HG02884 (cell line): ENCODE data around the gene ABCB6.

Experiments used
- ATAC-seq: cut with Tn5 transposase; IDR thresholded peaks from one replicate; pipeline ENCODE4 v1.9.1; 2021; ENCODE audit warnings: mild to moderate bottlenecking, moderate library complexity; ENCODE audit not compliant: unreplicated experiment

Gene ABCB6

DNA sequence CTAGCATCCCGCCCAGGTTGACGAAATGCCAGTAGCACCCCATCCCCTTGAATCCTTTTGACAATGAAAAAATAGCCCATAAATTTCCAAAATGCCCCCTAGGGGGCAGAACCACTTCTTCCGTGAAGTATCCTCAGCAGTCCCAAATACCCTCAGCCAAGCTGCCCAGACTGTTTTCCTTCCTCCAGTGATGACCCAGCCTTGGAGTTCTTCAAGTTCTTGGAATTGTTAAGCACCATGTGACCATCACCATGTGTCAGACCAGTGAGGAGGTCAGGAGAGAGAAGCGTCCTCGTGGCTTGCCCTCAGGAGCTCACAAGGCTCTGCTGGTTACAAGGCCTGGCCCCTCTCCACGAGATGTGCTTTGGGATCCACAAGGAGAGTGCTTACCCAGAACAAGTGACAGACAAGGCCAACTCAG lies 47.5 kb downstream of the ABCB6 start:
- no peak for ATAC-seq

DNA sequence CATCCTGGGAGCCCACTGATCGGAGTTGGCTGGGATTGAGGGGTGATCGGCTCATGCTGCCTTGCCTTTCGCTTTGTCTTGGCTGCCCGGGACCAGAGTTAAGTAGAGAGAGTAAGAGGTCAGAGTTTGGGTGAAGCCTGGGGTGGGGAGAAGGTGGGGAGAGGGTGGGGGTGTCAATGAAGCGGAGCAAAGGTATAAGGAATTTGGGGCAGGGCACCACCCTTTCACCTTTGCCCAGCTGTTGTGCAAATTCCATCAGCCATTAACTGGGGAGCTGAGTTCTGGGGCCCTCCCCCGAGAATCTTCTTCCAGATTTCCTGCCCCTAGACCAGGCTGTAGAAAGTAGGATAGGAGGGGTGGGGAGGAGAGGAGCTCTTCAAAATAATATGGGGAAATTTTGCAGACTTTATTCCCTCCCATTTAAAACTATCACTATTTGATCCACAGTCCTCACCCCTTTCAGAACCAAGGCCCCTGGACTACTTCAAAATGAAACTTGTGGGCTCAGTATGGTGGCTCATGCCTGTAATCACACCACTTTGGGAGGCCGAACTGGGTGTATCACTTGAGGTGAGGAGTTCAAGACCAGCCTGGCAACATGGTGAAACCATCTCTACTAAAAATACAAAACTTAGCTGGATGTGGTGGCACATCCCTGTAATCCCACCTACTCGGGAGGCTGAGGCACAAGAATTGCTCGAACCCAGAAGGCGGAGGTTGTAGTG lies 48.7 kb downstream of the ABCB6 start, which contains the start of gene SLC23A3:
Gene SLC23A3 (minus strand): TSS at position 100 of the 725 bp plus-strand sequence. CDS start 45 bp downstream, at position 55.
- ATAC-seq, result no peak

DNA sequence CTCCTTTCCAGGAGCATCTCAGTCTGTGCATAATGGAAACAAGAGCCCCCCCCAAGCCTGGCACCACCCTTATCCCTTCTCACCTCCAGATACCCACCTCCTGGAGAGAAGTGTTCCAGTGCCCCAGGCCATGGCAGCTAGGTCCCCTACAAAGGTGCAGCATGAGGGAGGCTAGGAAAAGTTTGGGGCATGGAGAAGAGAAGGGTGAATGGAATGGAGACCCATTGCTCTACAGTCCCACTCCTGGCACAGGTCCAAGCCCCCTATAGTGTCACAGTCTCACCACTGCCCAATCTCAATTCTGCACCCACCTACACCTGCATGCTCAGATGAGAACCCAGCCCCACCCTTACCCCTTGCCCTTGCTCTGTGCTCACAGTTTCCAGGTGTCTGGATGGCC lies 49.8 kb downstream of the ABCB6 start:
- ATAC-seq, result no peak

DNA sequence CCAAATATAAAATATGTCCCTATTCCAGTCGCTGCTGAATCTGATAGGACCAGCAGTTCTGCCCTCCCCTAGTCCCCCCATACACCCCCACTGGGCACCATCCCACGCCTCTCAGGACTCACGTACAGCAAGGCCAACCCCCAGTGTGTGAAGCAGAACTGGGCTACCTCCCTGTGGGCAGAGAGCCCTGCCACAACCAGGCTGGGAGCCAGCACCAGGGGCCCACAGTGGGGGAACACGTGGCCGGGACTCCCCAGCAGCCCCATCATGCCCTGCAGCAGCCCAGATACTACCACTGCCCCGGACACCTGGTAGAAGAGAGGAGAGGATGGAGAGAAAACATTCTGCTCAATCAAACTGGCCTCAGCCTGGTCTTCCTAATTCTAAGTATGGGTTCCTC lies 50.2 kb downstream of the ABCB6 start:
- ATAC-seq, result no peak

- no peak for ATAC-seq
Measured at GRCh38 chr2:219167997-219168396, 50.8 kb downstream of the ABCB6 start.

DNA sequence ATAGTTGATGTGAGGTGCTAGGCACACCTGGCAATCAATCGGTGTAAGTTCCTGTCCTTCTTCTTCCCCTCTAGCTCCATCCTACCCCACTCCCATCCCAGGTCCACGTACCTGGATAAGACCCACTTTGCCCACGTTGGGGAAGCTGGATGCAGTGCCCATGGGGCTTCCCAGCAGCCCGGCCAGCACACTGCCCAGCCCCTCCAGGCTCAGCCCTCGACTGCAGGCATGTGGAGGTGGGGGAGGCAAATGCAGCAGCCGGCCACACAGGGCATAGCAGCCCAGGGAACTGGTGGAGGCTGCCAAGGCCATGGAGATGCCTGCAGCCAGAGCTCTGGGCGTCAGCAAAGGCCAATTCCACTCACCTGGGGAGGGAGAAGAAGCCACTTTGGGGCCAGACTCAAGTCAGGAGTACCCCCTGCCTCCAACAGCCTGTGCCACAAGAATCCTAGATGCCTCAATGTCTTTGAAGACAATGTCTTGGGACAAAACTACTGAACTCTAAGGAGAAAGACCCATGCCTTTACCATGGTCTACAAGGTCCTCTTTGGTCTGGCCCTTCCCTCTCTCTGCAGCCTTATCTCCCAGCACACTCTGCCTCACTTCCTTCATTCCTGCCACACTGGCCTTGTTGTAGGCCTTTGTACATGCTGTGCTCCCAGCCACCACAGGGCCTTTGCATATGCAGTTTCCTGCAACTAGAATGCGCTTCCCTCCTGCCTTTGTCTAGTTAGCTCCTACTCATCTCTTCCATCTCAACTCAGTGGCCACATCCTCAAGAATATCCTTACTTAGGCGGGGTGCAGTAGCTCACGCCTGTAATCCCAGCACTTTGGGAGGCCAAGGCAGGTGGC lies 53.5 kb downstream of the ABCB6 start:
- ATAC-seq, result no peak

DNA sequence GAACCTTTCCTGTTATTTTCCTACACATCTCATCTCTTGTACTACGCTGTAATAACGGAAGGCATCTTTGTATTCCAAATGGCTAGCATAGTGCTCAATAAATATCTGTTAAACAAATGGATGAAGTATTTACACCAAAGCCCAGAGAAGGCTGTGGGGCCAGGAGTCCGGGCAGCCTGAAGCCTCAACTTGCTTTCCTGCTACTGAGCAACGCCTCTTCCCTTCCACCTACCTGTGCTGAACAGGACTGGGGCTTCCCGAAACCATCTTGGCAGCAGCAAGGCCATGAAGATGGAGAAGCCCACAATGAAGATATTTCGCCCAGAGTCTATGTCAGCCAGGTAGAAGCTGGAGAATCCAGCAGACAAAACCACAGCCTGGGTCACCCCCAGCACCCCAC lies 55.6 kb downstream of the ABCB6 start:
- no peak for ATAC-seq

- ATAC-seq, result no peak
Measured at GRCh38 chr2:219161097-219161496, 57.7 kb downstream of the ABCB6 start.

DNA sequence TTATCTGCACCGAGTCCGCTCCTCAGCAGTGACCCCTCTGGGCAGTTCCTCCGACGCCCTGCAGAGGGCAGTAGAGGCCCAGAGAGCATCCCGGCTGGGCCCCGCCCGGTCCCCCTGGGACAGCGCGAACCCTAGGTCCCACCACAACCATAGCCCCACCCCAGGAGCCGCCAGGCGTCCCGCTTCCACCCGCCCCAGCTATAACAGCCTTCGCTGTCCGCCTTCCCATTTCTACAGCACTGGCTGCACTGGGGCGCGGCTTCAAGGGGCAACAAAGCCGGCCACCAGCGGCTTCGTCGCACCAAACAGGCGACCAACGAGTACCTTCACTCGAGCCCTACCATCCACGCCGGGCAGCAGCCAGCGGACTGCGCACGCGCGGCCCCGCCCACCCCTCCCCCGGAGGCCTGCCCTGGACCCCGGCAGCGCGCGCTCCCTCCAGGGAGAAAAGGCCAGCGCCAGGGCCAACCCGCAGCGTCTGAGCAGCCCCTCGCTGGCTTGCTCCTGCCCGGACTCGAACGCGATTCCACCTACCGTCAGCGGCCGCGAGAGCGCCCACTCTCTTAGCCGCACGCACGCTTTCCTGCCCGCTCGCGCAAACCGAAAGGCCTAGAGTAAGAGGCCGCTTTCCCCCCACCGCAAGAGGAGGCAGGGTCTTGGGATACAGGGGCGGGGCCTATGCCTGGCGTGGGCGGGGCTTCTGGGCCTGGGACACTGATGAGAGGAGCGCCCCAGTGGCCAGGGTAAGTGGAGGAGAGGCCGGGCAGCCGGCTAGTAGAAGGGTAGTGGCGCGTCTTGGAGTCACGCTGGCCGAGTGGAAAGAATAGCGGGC lies 58.4 kb downstream of the ABCB6 start, which contains the start of gene NHEJ1:
Gene NHEJ1 (minus strand): TSS at position 630 of the 832 bp plus-strand sequence. CDS start 2,453 bp downstream, outside the sequence.
- ATAC-seq, result peak; percentile 80
